Hepatocyte (in vitro differentiated cells): ENCODE results near the gene ESRP2. TPM values are rescaled to one million over a fixed set of nuclear protein-coding genes. Genes with fewer than 3 reads are reported as not detected.

ENCODE experiments used
- DNase-seq: peaks from one replicate; pipeline ENCODE4 v3.0.0-alpha.2; 2016; ENCODE audit warnings: low spot score
- H2AFZ ChIP-seq: fragments of 200-600 bp; sonication (generic); 2 replicates; pipeline ENCODE4 v1.6.0; 2016; ENCODE audit warnings: antibody characterized with exemption, mild to moderate bottlenecking
- H3K27ac ChIP-seq: fragments of 200-600 bp; sonication (generic); 2 replicates; pipeline ENCODE4 v1.5.1; 2016; ENCODE audit warnings: mild to moderate bottlenecking
- H3K27me3 ChIP-seq: fragments of 200-600 bp; sonication (generic); 2 replicates; pipeline ENCODE4 v1.6.1; 2016
- H3K36me3 ChIP-seq: fragments of 200-600 bp; sonication (generic); replicated peaks from 2 replicates; pipeline ENCODE4 v1.5.1; 2016; ENCODE audit warnings: low read depth; ENCODE audit not compliant: insufficient read depth
- H3K4me1 ChIP-seq: fragments of 200-600 bp; sonication (generic); 2 replicates; pipeline ENCODE4 v1.5.1; 2016; ENCODE audit warnings: mild to moderate bottlenecking, moderate library complexity; ENCODE audit not compliant: insufficient read depth
- H3K4me2 ChIP-seq: fragments of 200-600 bp; sonication (generic); 2 replicates; pipeline ENCODE4 v1.6.0; 2016
- H3K4me3 ChIP-seq: fragments of 200-600 bp; sonication (generic); 2 replicates; pipeline ENCODE4 v1.5.1; 2016; ENCODE audit warnings: mild to moderate bottlenecking
- H3K79me2 ChIP-seq: fragments of 200-600 bp; sonication (generic); 2 replicates; pipeline ENCODE4 v1.6.0; 2017; ENCODE audit warnings: mild to moderate bottlenecking
- H3K9me2 ChIP-seq: fragments of 200-600 bp; sonication (generic); replicated peaks from 2 replicates; pipeline ENCODE4 v1.6.0; 2017; ENCODE audit warnings: mild to moderate bottlenecking; ENCODE audit not compliant: insufficient read depth
- H3K9me3 ChIP-seq: fragments of 200-600 bp; sonication (generic); 2 replicates; pipeline ENCODE4 v1.5.1; 2016; ENCODE audit warnings: low read depth, mild to moderate bottlenecking
- H4K20me1 ChIP-seq: fragments of 200-600 bp; sonication (generic); 2 replicates; pipeline ENCODE4 v1.6.0; 2016; ENCODE audit warnings: mild to moderate bottlenecking; ENCODE audit not compliant: insufficient read depth, poor library complexity, severe bottlenecking
- EZH2 ChIP-seq: fragments of 200-600 bp; sonication (generic); IDR thresholded peaks from 2 replicates; pipeline ENCODE4 v1.6.1; 2016; ENCODE audit warnings: antibody characterized with exemption, mild to moderate bottlenecking, borderline replicate concordance
- EZH2phosphoT487 ChIP-seq: fragments of 200-600 bp; sonication (generic); IDR thresholded peaks from one replicate; pipeline ENCODE4 v1.6.1; 2018; ENCODE audit warnings: antibody characterized with exemption, mild to moderate bottlenecking, low read depth, moderate library complexity; ENCODE audit not compliant: unreplicated experiment, severe bottlenecking
- WGBS: methylation state at CpG from one replicate; pipeline ENCODE4 v1.1.6; 2016; ENCODE audit warnings: low lambda C conversion rate; ENCODE audit errors: missing lambda C conversion rate; 5-methylcytosine and 5-hydroxymethylcytosine counted together
- polyA plus RNA-seq: library from polyadenylated mRNA; unstranded; fragments of >200 nt; fragmentation: Nextera tagmentation; extraction: Ambion mirVana; gene quantifications from 2 replicates; pipeline ENCODE4 v1.2.1, GENCODE V29; 2016
- total RNA-seq: library from RNA; depleted of rRNA; stranded (reverse); fragments of >200 nt; gene quantifications from 2 replicates; pipeline ENCODE4 v1.2.3, GENCODE V29; 2014
- TF ChIP-seq, protein P1 (sequence below): fragments of 200-600 bp; sonication (generic); IDR thresholded peaks from 2 replicates; pipeline ENCODE4 v1.5.1; 2016; ENCODE audit warnings: antibody characterized with exemption, mild to moderate bottlenecking; ENCODE audit not compliant: poor library complexity

The ESRP2 gene
- total and polyA plus RNA-seq, 2 experiments from 2014 or later, result 39.5 to 52.4 TPM

DNA sequence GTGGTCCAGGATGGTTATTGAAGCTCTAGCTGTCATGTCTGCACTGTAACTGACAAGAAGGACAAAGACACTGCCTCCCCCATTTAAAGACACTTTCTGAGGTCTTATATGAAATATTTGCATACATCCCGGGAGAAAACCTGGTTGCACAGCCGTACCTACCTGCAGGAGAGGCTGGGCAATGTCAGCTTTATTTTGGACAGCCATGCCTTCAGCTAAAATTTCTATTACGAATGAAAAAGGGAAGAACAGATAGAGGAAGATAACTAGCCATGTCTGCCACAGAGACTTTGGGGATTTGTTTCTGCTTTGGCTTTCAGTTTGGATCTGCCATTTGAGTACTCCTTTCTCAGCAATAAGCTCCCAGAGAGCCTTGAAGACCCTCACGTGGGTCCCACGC lies 47.4 kb upstream of the ESRP2 start:
- H2AFZ ChIP-seq, result no peak overlapping the region
- WGBS, result 81% methylated on average over 5 of the region's 5 CpGs
- no peak overlapping the region for H3K4me3 ChIP-seq
- H3K79me2 ChIP-seq, result peaks cover 19% of the 10 kb centered on the region
- H3K27me3 ChIP-seq, result no peaks in the 10 kb centered on the region
- H3K36me3 ChIP-seq, result no peaks in the 10 kb centered on the region
- no peak for DNase-seq
- no peaks in the 10 kb centered on the region for H4K20me1 ChIP-seq
- no peak overlapping the region for H3K27ac ChIP-seq
- TF ChIP-seq EZH2 (no peak), EZH2phosphoT487 (no peak)
- TF ChIP-seq, protein P1, sequence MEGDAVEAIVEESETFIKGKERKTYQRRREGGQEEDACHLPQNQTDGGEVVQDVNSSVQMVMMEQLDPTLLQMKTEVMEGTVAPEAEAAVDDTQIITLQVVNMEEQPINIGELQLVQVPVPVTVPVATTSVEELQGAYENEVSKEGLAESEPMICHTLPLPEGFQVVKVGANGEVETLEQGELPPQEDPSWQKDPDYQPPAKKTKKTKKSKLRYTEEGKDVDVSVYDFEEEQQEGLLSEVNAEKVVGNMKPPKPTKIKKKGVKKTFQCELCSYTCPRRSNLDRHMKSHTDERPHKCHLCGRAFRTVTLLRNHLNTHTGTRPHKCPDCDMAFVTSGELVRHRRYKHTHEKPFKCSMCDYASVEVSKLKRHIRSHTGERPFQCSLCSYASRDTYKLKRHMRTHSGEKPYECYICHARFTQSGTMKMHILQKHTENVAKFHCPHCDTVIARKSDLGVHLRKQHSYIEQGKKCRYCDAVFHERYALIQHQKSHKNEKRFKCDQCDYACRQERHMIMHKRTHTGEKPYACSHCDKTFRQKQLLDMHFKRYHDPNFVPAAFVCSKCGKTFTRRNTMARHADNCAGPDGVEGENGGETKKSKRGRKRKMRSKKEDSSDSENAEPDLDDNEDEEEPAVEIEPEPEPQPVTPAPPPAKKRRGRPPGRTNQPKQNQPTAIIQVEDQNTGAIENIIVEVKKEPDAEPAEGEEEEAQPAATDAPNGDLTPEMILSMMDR, result no peak
- H3K9me3 ChIP-seq, result no peaks in the 10 kb centered on the region
- H3K4me2 ChIP-seq, result no peak overlapping the region
- no peaks in the 10 kb centered on the region for H3K4me1 ChIP-seq
- no peaks in the 10 kb centered on the region for H3K9me2 ChIP-seq

DNA sequence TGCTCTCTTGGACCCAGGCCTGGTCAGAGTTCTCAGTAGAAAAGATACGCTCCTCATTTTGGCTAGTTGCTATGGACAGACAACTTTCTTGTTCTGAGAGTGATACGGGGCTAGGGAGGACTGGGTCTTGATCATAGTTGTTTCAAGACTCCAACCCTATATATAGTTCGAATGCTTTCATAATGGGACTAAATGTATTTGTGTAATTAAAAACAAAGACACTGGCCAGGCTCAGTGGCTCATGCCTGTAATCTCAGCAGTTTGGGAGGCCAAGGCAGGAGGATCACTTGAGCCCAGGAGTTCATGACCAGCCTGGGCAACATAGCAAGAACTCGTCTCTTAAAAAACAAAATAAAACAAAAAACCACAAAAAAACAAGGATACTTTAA lies 46.1 kb upstream of the ESRP2 start:
- Histone ChIP-seq H3K4me3 (no peak overlapping the region), H3K9me2 (no peaks in the 10 kb centered on the region), H2AFZ (no peak overlapping the region), H3K4me1 (no peaks in the 10 kb centered on the region), H3K9me3 (no peaks in the 10 kb centered on the region), H3K27ac (no peak overlapping the region), H3K4me2 (no peak overlapping the region), H3K79me2 (peaks cover 23% of the 10 kb centered on the region), H4K20me1 (no peaks in the 10 kb centered on the region), H3K27me3 (no peaks in the 10 kb centered on the region), H3K36me3 (no peaks in the 10 kb centered on the region)
- 94% methylated on average over 4 of the region's 4 CpGs for WGBS
- no peak for DNase-seq
- TF ChIP-seq EZH2, result no peak
- no peak for TF ChIP-seq EZH2phosphoT487
- TF ChIP-seq, protein P1, result no peak

DNA sequence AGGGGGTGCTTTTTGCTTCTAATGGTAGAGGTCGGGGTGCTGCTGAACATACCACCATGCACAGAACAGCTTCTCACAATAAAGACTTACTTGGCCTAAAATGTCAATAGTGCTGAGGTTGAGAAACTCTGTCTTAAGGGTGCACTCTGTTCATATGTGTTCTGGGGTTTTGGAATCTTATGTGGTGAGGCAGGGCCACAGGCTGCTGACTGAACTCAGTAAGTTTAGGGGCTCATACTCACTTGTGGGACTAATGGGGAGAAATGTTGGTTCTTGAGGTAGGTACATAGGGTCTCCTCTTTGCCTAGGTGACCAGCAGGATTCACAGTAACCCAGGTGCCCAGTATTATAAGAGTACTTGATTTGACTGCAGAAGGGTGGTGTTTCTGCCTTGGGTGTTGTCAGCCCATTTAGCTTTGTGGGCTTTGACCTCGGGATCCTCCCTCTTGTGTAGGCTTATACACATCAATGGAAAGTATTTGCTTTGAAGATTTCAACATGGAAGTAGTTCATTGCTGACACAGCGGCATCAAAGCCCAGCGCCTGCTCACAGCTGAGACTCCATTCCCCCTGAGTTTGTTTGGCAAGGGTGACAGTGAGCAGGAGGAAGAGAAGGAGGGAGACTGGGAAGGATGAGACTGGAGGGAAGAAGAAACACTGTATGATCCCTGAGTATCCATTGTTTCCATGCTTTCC lies 45.6 kb upstream of the ESRP2 start:
- H3K4me1 ChIP-seq, result no peaks in the 10 kb centered on the region
- no peaks in the 10 kb centered on the region for H3K9me3 ChIP-seq
- H3K27me3 ChIP-seq, result no peaks in the 10 kb centered on the region
- H3K9me2 ChIP-seq, result no peaks in the 10 kb centered on the region
- no peak overlapping the region for H3K4me2 ChIP-seq
- DNase-seq, result no peak
- TF ChIP-seq, protein P1, result no peak
- TF ChIP-seq EZH2 (no peak), EZH2phosphoT487 (no peak)
- no peaks in the 10 kb centered on the region for H3K36me3 ChIP-seq
- no peak overlapping the region for H3K27ac ChIP-seq
- H4K20me1 ChIP-seq, result no peaks in the 10 kb centered on the region
- 80% methylated on average over 4 of the region's 4 CpGs for WGBS
- H3K79me2 ChIP-seq, result peaks cover 21% of the 10 kb centered on the region
- H2AFZ ChIP-seq, result no peak overlapping the region
- no peak overlapping the region for H3K4me3 ChIP-seq
